M059J (cell line): ENCODE data around the gene LRRC27. TPM values are rescaled to one million over a fixed set of nuclear protein-coding genes. Genes with fewer than 3 reads are reported as not detected.
"Not testable (repeated sequence)": the region's sequence is repeated elsewhere in the genome, so short reads cannot be mapped to it uniquely, and the experiment has no call there.

ENCODE experiments used
- DNase-seq: peaks from one replicate; pipeline ENCODE4 v3.0.0-alpha.2; 2012; ENCODE audit warnings: low read depth
- total RNA-seq: library from RNA; depleted of rRNA; stranded (reverse); fragments of >200 nt; shearing (Covaris generic); gene quantifications from 2 replicates; pipeline ENCODE4 v1.2.3, GENCODE V29; 2014

The LRRC27 gene
- total RNA-seq, 1 experiment from 2014 or later: 3.5 TPM

GRCh38 chr10:132337854-132338253, 5.9 kb downstream of the LRRC27 start:
- DNase-seq: not testable (repeated sequence)

GRCh38 chr10:132338876-132339275, 6.9 kb downstream of the LRRC27 start:
- DNase-seq: no peak

- DNase-seq: no peak
Measured at GRCh38 chr10:132339276-132339675, 7.3 kb downstream of the LRRC27 start.

GRCh38 chr10:132341017-132341416, 9.0 kb downstream of the LRRC27 start:
- DNase-seq: no peak

- no peak for DNase-seq
Measured at GRCh38 chr10:132341781-132342180, 9.8 kb downstream of the LRRC27 start.

- no peak for DNase-seq
Measured at GRCh38 chr10:132342553-132342952, 10.6 kb downstream of the LRRC27 start.

GRCh38 chr10:132344386-132344785, 12.4 kb downstream of the LRRC27 start:
- DNase-seq: no peak

- DNase-seq: no peak
Measured at GRCh38 chr10:132345345-132345744, 13.4 kb downstream of the LRRC27 start.

- no peak for DNase-seq
Measured at GRCh38 chr10:132346806-132347205, 14.8 kb downstream of the LRRC27 start.

GRCh38 chr10:132347211-132347930, 15.4 kb downstream of the LRRC27 start:
- DNase-seq: no peak

- DNase-seq: no peak
Measured at GRCh38 chr10:132347931-132348267, 15.9 kb downstream of the LRRC27 start.

- no peak for DNase-seq
Measured at GRCh38 chr10:132349766-132350165, 17.8 kb downstream of the LRRC27 start.

- no peak for DNase-seq
Measured at GRCh38 chr10:132350391-132350790, 18.4 kb downstream of the LRRC27 start.

GRCh38 chr10:132350946-132351345, 19.0 kb downstream of the LRRC27 start:
- no peak for DNase-seq

GRCh38 chr10:132351611-132352010, 19.6 kb downstream of the LRRC27 start:
- no peak for DNase-seq

GRCh38 chr10:132352462-132353308, 20.7 kb downstream of the LRRC27 start:
- peak; percentile 9 for DNase-seq

GRCh38 chr10:132353456-132354355, 21.7 kb downstream of the LRRC27 start:
- DNase-seq: no peak

- DNase-seq: no peak
Measured at GRCh38 chr10:132354356-132355094, 22.5 kb downstream of the LRRC27 start.

- no peak for DNase-seq
Measured at GRCh38 chr10:132355297-132355696, 23.3 kb downstream of the LRRC27 start.

- DNase-seq: no peak
Measured at GRCh38 chr10:132355754-132356153, 23.8 kb downstream of the LRRC27 start.

GRCh38 chr10:132356621-132357195, 24.7 kb downstream of the LRRC27 start:
- no peak for DNase-seq
